EH (cell line): ENCODE data around the gene ZDHHC7.

Source experiments
- DNase-seq: peaks from one replicate; pipeline ENCODE4 v3.0.0-alpha.2; 2015; ENCODE audit warnings: low read depth

ZDHHC7 gene

GRCh38 chr16:84993926-84994325 is 17.4 kb downstream of the ZDHHC7 start:
- no peak for DNase-seq

GRCh38 chr16:84992717-84993075 is 18.6 kb downstream of the ZDHHC7 start:
- peak; percentile 51 for DNase-seq

GRCh38 chr16:84990782-84991181 is 20.6 kb downstream of the ZDHHC7 start:
- DNase-seq, result no peak

GRCh38 chr16:84989749-84990620 is 21.4 kb downstream of the ZDHHC7 start:
- no peak for DNase-seq

GRCh38 chr16:84988328-84989080 is 22.8 kb downstream of the ZDHHC7 start:
- no peak for DNase-seq

- no peak for DNase-seq
Measured at GRCh38 chr16:84986879-84987278, 24.5 kb downstream of the ZDHHC7 start.

- DNase-seq, result no peak
Measured at GRCh38 chr16:84986102-84986501, 25.2 kb downstream of the ZDHHC7 start.

- DNase-seq, result peak; percentile 96
Measured at GRCh38 chr16:84985079-84986065, 26.0 kb downstream of the ZDHHC7 start.

GRCh38 chr16:84982434-84982833 is 28.9 kb downstream of the ZDHHC7 start:
- DNase-seq, result no peak

- DNase-seq, result no peak
Measured at GRCh38 chr16:84979516-84979915, 31.8 kb downstream of the ZDHHC7 start.

GRCh38 chr16:84976644-84977400 is 34.5 kb downstream of the ZDHHC7 start:
- DNase-seq, result no peak

- DNase-seq, result no peak
Measured at GRCh38 chr16:84975522-84975921, 35.8 kb downstream of the ZDHHC7 start.

- no peak for DNase-seq
Measured at GRCh38 chr16:84975066-84975465, 36.3 kb downstream of the ZDHHC7 start.

GRCh38 chr16:84973776-84974523 is 37.4 kb downstream of the ZDHHC7 start:
- DNase-seq, result no peak

GRCh38 chr16:84973236-84973635 is 38.1 kb downstream of the ZDHHC7 start:
- no peak for DNase-seq

- DNase-seq, result peak; percentile 71
Measured at GRCh38 chr16:84970447-84971127, 40.7 kb downstream of the ZDHHC7 start.

- DNase-seq, result no peak
Measured at GRCh38 chr16:84967828-84968227, 43.5 kb downstream of the ZDHHC7 start.

GRCh38 chr16:84965428-84966415 is 45.6 kb downstream of the ZDHHC7 start:
- DNase-seq, result no peak
